COLO668 (cell line): Measurements from ENCODE around the gene GBP2.

ENCODE experiments used
- DNase-seq: peaks from one replicate; lab custom pipeline; 2025; ENCODE audit not compliant: unreplicated experiment; lab: John Stamatoyannopoulos, UW

GBP2 gene

DNA sequence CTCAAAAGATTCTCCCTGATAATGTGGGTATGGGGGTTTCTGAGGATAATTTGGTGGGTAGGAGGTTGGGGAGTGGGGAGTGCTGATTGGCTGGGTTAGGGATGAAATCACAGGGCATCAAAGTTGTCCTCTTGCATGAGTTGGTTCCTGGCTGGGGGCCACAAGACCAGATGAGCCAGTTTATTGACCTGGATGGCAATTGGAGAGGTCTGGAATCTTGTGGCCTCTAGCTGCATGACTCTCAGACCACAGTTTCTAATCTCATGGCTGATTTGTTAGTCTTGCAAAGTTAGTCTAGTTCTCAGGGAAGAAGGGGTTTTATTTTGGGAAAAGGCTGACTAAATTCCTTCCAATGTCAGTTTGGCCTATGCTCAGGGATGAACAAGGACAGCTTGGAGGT, 57.6 kb downstream of the GBP2 start:
- no peak for DNase-seq

DNA sequence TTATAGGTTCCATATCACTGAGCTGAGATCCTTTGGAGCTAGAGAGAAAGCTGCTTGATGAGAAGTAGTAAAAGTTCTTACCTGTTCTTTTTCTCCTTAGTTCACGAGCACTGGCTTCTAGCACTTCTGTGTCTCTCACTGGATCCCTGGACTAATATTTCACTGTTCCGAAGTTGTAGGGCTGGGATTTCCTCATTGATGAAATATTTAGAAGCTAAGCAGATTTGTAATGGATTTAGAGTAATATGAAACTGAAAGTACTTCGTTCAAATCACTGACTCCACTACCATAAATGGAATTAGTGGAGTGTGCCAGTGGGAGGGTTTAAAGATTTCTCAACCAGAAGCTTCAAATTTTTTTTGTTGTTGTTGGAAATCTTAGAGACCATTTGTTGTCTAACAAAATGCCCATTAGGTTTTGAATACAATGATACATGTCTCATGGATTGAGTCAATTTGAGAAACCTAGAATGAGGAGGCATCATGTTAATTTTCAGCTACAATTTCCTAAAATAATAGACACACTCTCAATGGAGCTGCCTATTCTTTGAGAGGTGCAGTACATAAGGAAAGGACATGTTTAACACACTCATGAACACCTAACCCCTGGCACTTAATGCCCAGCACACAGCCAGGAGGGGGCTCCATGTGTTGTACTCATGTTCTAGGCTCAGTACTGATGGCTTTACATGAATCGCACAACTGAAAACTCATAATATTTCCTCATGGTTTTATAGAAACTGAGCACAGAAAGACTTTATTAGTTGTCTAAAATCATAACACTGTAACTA, 60.6 kb downstream of the GBP2 start, which contains the start of gene GBP1:
GBP1 (minus strand) TSS at position 130 of the 790 bp plus-strand sequence. CDS start 1,974 bp downstream, outside the sequence.
- DNase-seq: no peak

DNA sequence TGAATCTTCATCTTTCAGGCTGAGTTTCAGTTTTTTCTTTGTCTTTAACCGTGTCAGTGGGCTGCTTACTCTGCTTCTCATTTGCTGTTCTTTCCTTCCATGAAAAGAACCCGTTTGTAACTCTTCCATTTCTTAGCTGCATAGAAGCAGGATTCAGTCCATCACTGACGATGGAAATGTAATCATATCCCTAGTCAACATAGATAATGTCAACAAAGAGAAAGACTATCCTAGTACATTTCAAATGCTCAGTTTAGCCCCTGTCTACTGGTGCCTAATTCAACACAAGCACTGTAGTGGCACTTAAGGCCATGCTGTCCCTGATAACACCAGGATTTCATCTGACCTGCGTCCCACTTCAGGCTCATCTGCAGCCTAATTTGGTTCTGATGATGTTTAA, 61.3 kb downstream of the GBP2 start:
- DNase-seq: no peak

DNA sequence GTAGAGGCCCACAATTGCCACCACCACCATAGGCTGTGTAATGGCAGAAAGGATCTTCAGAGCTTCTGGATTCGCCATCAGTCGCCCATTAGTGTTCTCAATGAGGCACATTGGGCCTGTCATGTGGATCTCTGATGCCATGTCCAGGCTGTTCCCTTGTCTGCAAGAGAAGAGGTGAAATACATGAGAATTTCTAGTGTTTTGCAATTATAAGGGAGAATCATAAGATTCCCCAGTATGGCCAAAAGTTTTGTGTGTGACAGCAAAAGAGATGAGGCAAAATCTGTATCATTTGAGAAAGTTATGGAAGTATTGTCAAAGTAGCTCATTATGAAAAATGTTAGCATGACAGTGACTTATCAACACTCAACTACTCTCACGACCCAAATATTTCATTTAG, 62.8 kb downstream of the GBP2 start:
- DNase-seq: no peak

DNA sequence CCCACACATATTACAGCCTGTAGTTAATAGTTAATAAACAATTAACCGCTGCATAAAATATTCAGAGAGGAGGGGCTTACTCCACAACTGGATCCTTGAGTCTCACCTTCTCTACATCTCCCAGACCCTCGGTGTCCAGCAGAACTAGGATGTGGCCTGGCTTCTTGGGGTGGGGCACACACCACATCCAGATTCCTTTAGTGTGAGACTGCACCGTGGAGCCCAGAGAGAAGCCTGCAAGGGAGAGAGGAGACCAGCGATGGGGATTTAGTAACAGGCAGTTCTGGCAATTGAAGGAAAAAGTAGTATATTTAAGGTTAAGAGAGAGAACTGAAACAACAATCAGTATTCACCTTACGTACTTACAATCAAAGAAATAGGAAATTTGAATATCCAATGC, 65.8 kb downstream of the GBP2 start:
- DNase-seq: no peak
